Ishikawa (cell line): ENCODE measurements around the gene CCNI.

ENCODE experiments used
- CEBPB ChIP-seq: IDR thresholded peaks from 2 replicates; pipeline ENCODE4 v1.6.1; 2012
- CREB1 ChIP-seq: IDR thresholded peaks from 2 replicates; pipeline ENCODE4 v1.6.1; 2012; ENCODE audit warnings: low read depth
- EGR1 ChIP-seq: IDR thresholded peaks from 2 replicates; pipeline ENCODE4 v1.6.1; 2012
- EP300 ChIP-seq: IDR thresholded peaks from 2 replicates; pipeline ENCODE4 v1.6.1; 2012; ENCODE audit warnings: borderline replicate concordance
- FOXM1 ChIP-seq: IDR thresholded peaks from 2 replicates; pipeline ENCODE4 v1.6.1; 2012; ENCODE audit warnings: low read depth, borderline replicate concordance
- NFIC ChIP-seq: IDR thresholded peaks from 2 replicates; pipeline ENCODE4 v1.6.1; 2012
- RAD21 ChIP-seq: IDR thresholded peaks from 2 replicates; pipeline ENCODE4 v1.6.1; 2012; ENCODE audit warnings: low read depth
- TAF1 ChIP-seq: IDR thresholded peaks from 2 replicates; pipeline ENCODE4 v1.6.1; 2012; ENCODE audit warnings: low read depth, mild to moderate bottlenecking
- TCF12 ChIP-seq: IDR thresholded peaks from 2 replicates; pipeline ENCODE4 v1.6.1; 2012; ENCODE audit warnings: low read depth
- TEAD4 ChIP-seq: IDR thresholded peaks from 2 replicates; pipeline ENCODE4 v1.6.1; 2012
- YY1 ChIP-seq: IDR thresholded peaks from 2 replicates; pipeline ENCODE4 v1.6.1; 2012; ENCODE audit warnings: low read depth
- TF ChIP-seq, protein P1 (sequence below): IDR thresholded peaks from 2 replicates; pipeline ENCODE4 v1.6.1; 2012; ENCODE audit warnings: low read depth, mild to moderate bottlenecking

GRCh38 chr4:77037736-77038135 lies 38.1 kb downstream of the CCNI start:
- TF ChIP-seq EGR1, result no peak
- TF ChIP-seq EP300, result no peak
- no peak for TF ChIP-seq NFIC
- no peak for TF ChIP-seq TCF12
- TF ChIP-seq CREB1, result no peak
- no peak for TF ChIP-seq CEBPB
- no peak for TF ChIP-seq FOXM1
- TF ChIP-seq, protein P1, sequence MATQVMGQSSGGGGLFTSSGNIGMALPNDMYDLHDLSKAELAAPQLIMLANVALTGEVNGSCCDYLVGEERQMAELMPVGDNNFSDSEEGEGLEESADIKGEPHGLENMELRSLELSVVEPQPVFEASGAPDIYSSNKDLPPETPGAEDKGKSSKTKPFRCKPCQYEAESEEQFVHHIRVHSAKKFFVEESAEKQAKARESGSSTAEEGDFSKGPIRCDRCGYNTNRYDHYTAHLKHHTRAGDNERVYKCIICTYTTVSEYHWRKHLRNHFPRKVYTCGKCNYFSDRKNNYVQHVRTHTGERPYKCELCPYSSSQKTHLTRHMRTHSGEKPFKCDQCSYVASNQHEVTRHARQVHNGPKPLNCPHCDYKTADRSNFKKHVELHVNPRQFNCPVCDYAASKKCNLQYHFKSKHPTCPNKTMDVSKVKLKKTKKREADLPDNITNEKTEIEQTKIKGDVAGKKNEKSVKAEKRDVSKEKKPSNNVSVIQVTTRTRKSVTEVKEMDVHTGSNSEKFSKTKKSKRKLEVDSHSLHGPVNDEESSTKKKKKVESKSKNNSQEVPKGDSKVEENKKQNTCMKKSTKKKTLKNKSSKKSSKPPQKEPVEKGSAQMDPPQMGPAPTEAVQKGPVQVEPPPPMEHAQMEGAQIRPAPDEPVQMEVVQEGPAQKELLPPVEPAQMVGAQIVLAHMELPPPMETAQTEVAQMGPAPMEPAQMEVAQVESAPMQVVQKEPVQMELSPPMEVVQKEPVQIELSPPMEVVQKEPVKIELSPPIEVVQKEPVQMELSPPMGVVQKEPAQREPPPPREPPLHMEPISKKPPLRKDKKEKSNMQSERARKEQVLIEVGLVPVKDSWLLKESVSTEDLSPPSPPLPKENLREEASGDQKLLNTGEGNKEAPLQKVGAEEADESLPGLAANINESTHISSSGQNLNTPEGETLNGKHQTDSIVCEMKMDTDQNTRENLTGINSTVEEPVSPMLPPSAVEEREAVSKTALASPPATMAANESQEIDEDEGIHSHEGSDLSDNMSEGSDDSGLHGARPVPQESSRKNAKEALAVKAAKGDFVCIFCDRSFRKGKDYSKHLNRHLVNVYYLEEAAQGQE, result no peak
- no peak for TF ChIP-seq TAF1
- no peak for TF ChIP-seq RAD21
- TF ChIP-seq TEAD4, result no peak
- TF ChIP-seq YY1, result no peak
